GM12872 (cell line): Measurements from ENCODE around the gene INSYN2B.

ENCODE experiments used
- CTCF ChIP-seq: IDR thresholded peaks from 3 replicates; pipeline ENCODE4 v1.5.1; 2011; ENCODE audit warnings: low read depth, mild to moderate bottlenecking, low read length, moderate library complexity; ENCODE audit not compliant: insufficient read depth

INSYN2B gene

GRCh38 chr5:169935762-169936161 is 44.5 kb downstream of the INSYN2B start:
- no peak for TF ChIP-seq CTCF

- TF ChIP-seq CTCF, result no peak
Measured at GRCh38 chr5:169934990-169935389, 45.3 kb downstream of the INSYN2B start.

- no peak for TF ChIP-seq CTCF
Measured at GRCh38 chr5:169933616-169934015, 46.7 kb downstream of the INSYN2B start.

- TF ChIP-seq CTCF, result no peak
Measured at GRCh38 chr5:169933127-169933526, 47.2 kb downstream of the INSYN2B start.

GRCh38 chr5:169923988-169924387 is 56.3 kb downstream of the INSYN2B start:
- TF ChIP-seq CTCF, result no peak

- TF ChIP-seq CTCF, result no peak
Measured at GRCh38 chr5:169922474-169922873, 57.8 kb downstream of the INSYN2B start.

GRCh38 chr5:169921949-169922348 is 58.3 kb downstream of the INSYN2B start:
- no peak for TF ChIP-seq CTCF

GRCh38 chr5:169921384-169921783 is 58.9 kb downstream of the INSYN2B start:
- TF ChIP-seq CTCF, result no peak
